ENCODE data around the gene KRT86.

Gene KRT86

GRCh38 chr12:52314511-52314910, 40.1 kb downstream of the KRT86 start:
- DNase-seq (ENCODE audit: low spot score): no peak

GRCh38 chr12:52315721-52316120, 41.3 kb downstream of the KRT86 start:
- DNase-seq (ENCODE audit: low spot score): peak; percentile 21

GRCh38 chr12:52316290-52316689, 41.8 kb downstream of the KRT86 start:
- no peak for DNase-seq (ENCODE audit: low spot score)

GRCh38 chr12:52316701-52317100, 42.3 kb downstream of the KRT86 start:
- DNase-seq (ENCODE audit: low spot score): no peak

GRCh38 chr12:52317468-52318052, 43.1 kb downstream of the KRT86 start:
- DNase-seq (ENCODE audit: low spot score): no peak

- no peak for DNase-seq (ENCODE audit: low spot score)
These were observed 44.0 kb downstream of the KRT86 start for GRCh38 chr12:52318241-52318990.

- DNase-seq (ENCODE audit: low spot score): no peak
These were observed 44.7 kb downstream of the KRT86 start for GRCh38 chr12:52319097-52319496.

GRCh38 chr12:52320784-52321400, 46.4 kb downstream of the KRT86 start, which contains the start of gene KRT83:
Gene KRT83, minus strand, starts transcription at chr12:52321398. Its CDS starts 63 bp downstream, at chr12:52321335.
- DNase-seq (ENCODE audit: low spot score): no peak

GRCh38 chr12:52321418-52321817, 47.0 kb downstream of the KRT86 start:
- DNase-seq (ENCODE audit: low spot score): no peak

GRCh38 chr12:52322069-52322468, 47.6 kb downstream of the KRT86 start:
- no peak for DNase-seq (ENCODE audit: low spot score)

- no peak for DNase-seq (ENCODE audit: low spot score)
These were observed 48.6 kb downstream of the KRT86 start for GRCh38 chr12:52323001-52323400.

- no peak for DNase-seq (ENCODE audit: low spot score)
These were observed 49.1 kb downstream of the KRT86 start for GRCh38 chr12:52323416-52324152.

- no peak for DNase-seq (ENCODE audit: low spot score)
These were observed 49.7 kb downstream of the KRT86 start for GRCh38 chr12:52324153-52324444.

- peak; percentile 86 for DNase-seq (ENCODE audit: low spot score)
These were observed 52.8 kb downstream of the KRT86 start for GRCh38 chr12:52327052-52327829.

- no peak for DNase-seq (ENCODE audit: low spot score)
These were observed 53.5 kb downstream of the KRT86 start for GRCh38 chr12:52327830-52328500.

GRCh38 chr12:52331039-52331438, 56.6 kb downstream of the KRT86 start:
- DNase-seq (ENCODE audit: low spot score): no peak

- no peak for DNase-seq (ENCODE audit: low spot score)
These were observed 57.4 kb downstream of the KRT86 start for GRCh38 chr12:52331833-52332232.

GRCh38 chr12:52332381-52332780, 57.9 kb downstream of the KRT86 start:
- DNase-seq (ENCODE audit: low spot score): no peak

GRCh38 chr12:52333321-52333720, 58.9 kb downstream of the KRT86 start:
- DNase-seq (ENCODE audit: low spot score): no peak

GRCh38 chr12:52334185-52334584, 59.7 kb downstream of the KRT86 start:
- DNase-seq (ENCODE audit: low spot score): no peak

- no peak for DNase-seq (ENCODE audit: low spot score)
These were observed 61.3 kb downstream of the KRT86 start for GRCh38 chr12:52335598-52336262.
